Spleen (tissue), 7 donors: ENCODE results near the gene DGKG.
A peak's percentile ranks its signal among the peaks of the same experiment; 100 is the strongest.

Source experiments
- POLR2A ChIP-seq, 3 donors: fragments of 450-650 bp; IDR thresholded peaks; one replicate each; pipeline ENCODE4 v1.5.1; 2017; ENCODE audit warnings: antibody characterized with exemption in 3 of 3, mild to moderate bottlenecking in 1 of 3
- POLR2AphosphoS5 ChIP-seq, 3 donors: sonication (generic); formaldehyde crosslinking; IDR thresholded peaks; one replicate each; pipeline ENCODE4 v1.5.1; 2017; ENCODE audit warnings: antibody characterized with exemption in 3 of 3
- TF ChIP-seq, protein P1 (sequence below), 11 experiments: fragments of 200-600 bp in 7 of 11; fragments of 450-650 bp in 4 of 11; sonication (generic) in 4 of 11; IDR thresholded peaks in 8 of 11; conservative IDR thresholded peaks in 3 of 11; 1 replicate in 7 of 11; 2 replicates in 4 of 11; pipeline versions ENCODE4 v1.4.0 to v1.8.0; 2016 to 2021; ENCODE audit warnings: antibody characterized with exemption in 11 of 11, inconsistent platforms in 4 of 11, mild to moderate bottlenecking in 1 of 11
- donor health status: DM: no; HTN: no; CAD: no; lungs with moderate emphysema.
- donor health status: DM: no; HTN: no; CAD: no.
- donor health status: DM: no; HTN: no; CAD: no.

DNA sequence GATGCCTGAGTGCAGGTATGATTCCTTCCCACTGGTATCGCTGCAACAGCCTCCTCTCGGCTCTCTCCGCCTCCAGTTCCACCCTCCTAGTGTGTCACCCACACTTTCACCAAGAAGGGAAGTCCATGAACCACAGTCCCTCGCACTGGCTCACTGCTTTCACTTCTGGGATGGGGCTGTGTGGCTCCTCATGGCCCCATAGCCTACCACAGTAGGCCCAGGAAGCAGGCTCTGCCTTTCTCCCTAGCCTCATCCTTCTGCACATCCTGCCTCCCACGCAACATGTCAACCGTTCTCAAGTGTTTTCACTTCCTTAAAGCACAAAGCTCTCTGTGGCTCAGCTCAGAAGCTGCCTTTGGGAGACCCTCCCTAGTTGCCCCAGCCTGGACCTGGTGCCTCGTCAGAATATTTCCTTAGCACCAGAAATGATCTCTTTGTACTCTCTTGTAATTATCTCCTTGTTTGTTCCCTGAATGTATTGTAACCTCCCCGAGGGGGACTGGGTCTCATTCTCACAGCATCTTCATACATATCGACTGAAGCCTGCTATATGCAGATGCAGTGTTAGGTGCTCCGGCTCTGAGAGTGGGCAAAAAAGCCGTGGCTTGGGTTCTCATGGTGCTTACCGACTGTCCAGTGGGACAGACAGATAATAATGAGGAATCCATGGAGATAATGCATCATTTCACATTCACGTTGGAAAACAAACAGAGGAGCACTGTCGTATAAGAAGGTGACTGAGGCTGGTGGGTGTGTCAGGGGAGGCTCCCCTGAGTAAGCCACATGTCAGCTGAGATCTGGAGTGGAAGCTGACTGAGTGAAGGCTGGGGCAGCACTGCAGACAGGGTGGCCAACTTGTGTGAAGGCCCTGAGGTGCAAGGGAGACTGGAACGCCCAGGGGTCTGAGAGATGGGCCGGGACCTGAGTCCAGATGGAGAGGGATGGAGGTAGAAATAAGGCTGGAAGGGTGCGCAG is 107.1 kb downstream of the DGKG start:
- TF ChIP-seq, protein P1, sequence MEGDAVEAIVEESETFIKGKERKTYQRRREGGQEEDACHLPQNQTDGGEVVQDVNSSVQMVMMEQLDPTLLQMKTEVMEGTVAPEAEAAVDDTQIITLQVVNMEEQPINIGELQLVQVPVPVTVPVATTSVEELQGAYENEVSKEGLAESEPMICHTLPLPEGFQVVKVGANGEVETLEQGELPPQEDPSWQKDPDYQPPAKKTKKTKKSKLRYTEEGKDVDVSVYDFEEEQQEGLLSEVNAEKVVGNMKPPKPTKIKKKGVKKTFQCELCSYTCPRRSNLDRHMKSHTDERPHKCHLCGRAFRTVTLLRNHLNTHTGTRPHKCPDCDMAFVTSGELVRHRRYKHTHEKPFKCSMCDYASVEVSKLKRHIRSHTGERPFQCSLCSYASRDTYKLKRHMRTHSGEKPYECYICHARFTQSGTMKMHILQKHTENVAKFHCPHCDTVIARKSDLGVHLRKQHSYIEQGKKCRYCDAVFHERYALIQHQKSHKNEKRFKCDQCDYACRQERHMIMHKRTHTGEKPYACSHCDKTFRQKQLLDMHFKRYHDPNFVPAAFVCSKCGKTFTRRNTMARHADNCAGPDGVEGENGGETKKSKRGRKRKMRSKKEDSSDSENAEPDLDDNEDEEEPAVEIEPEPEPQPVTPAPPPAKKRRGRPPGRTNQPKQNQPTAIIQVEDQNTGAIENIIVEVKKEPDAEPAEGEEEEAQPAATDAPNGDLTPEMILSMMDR (IDR thresholded peaks at IDR 0.05 in 8 of 11, conservative IDR thresholded peaks at IDR 0.05 in 3 of 11) = no peak
- TF ChIP-seq POLR2A (IDR thresholded peaks at IDR 0.05) (no peak), POLR2AphosphoS5 (IDR thresholded peaks at IDR 0.05) (peak in 2 of 3 donors; percentile 77 to 78)
